Aorta (tissue), 5 donors: ENCODE measurements around the gene ITSN1. TPM values are rescaled to one million over a fixed set of nuclear protein-coding genes. Genes with fewer than 3 reads are reported as not detected.
"Not testable (repeated sequence)": the region's sequence is repeated elsewhere in the genome, so short reads cannot be mapped to it uniquely, and the experiment has no call there.

Experiments used
- ATAC-seq: fragments of 200-7000 bp; cut with Tn5 transposase; one replicate; pipeline ENCODE4 v1.9.1; 2022; ENCODE audit warnings: moderate library complexity; ENCODE audit not compliant: low FRiP score
- DNase-seq, 2 donors: peaks; one replicate each; pipeline ENCODE4 v3.0.0-alpha.2; 2020
- H3K27ac ChIP-seq, 2 donors: one replicate each; pipeline ENCODE4 v1.5.1; 2013; ENCODE audit warnings: low read length in 2 of 2, mild to moderate bottlenecking in 2 of 2, moderate library complexity in 2 of 2, control low read depth in 1 of 2, inconsistent platforms in 1 of 2, low read depth in 1 of 2
- H3K27me3 ChIP-seq, 2 donors: one replicate each; pipeline ENCODE4 v1.6.1; 2013; ENCODE audit warnings: control low read depth in 1 of 2, low read length in 1 of 2, mild to moderate bottlenecking in 1 of 2, moderate library complexity in 1 of 2; ENCODE audit not compliant: insufficient read depth in 2 of 2, control insufficient read depth in 1 of 2
- H3K36me3 ChIP-seq, 2 donors: one replicate each; pipeline ENCODE4 v1.6.1; 2013; ENCODE audit warnings: control low read depth in 1 of 2, low read length in 1 of 2, mild to moderate bottlenecking in 1 of 2; ENCODE audit not compliant: insufficient read depth in 2 of 2, control insufficient read depth in 1 of 2
- H3K4me1 ChIP-seq, 2 donors: one replicate each; pipeline ENCODE4 v1.6.1; 2013; ENCODE audit warnings: low read length in 2 of 2, control low read depth in 1 of 2, mild to moderate bottlenecking in 1 of 2, moderate library complexity in 1 of 2; ENCODE audit not compliant: insufficient read depth in 2 of 2, control insufficient read depth in 1 of 2
- H3K4me3 ChIP-seq, 2 donors: one replicate each; pipeline ENCODE4 v1.5.1; 2013; ENCODE audit warnings: low read length in 2 of 2, control low read depth in 1 of 2, mild to moderate bottlenecking in 1 of 2
- H3K9me3 ChIP-seq: one replicate; pipeline ENCODE4 v1.6.1; 2013; ENCODE audit warnings: mild to moderate bottlenecking, low read length; ENCODE audit not compliant: control insufficient read depth
- WGBS, 2 donors: extraction: QIAGEN DNeasy Blood & Tissue Kit; methylation state at CpG; one replicate each; pipeline ENCODE4 v1.1.7; 2013; 5-methylcytosine and 5-hydroxymethylcytosine counted together
- intact Hi-C, 2 donors: fragments of 100-400 bp; cut with DNase I; formaldehyde crosslinking; loops; one replicate each; pipeline versions ENCODE4 v1.14.2 to v1.15.0; 2022
- polyA plus RNA-seq, 2 donors: library from polyadenylated mRNA; stranded (reverse); fragments of 200-250 nt; gene quantifications; one replicate each; pipeline ENCODE4 v1.2.3, GENCODE V29; 2013
- total RNA-seq, 2 donors: library from RNA; stranded (reverse); fragmentation: NEBNext Ultra II Directional; extraction: Animal tissue kit (Norgen Biotek cat#: 25700); gene quantifications; one replicate each; pipeline ENCODE4 v1.2.1, GENCODE V29; 2021
- donor health status: healthy with polysubstance abuse.
- donor health status: Bipolar disorder and iron deficiency.
- donor health status: DM: no; HTN: no; CAD: no.
- donor health status: DM: no; HTN: no; CAD: no.
- donor health status: DM: yes; HTN: yes; CAD: no.

Gene ITSN1
- total and polyA plus RNA-seq, 4 donors, result 20.8 to 103 (median 37.1) TPM

DNA sequence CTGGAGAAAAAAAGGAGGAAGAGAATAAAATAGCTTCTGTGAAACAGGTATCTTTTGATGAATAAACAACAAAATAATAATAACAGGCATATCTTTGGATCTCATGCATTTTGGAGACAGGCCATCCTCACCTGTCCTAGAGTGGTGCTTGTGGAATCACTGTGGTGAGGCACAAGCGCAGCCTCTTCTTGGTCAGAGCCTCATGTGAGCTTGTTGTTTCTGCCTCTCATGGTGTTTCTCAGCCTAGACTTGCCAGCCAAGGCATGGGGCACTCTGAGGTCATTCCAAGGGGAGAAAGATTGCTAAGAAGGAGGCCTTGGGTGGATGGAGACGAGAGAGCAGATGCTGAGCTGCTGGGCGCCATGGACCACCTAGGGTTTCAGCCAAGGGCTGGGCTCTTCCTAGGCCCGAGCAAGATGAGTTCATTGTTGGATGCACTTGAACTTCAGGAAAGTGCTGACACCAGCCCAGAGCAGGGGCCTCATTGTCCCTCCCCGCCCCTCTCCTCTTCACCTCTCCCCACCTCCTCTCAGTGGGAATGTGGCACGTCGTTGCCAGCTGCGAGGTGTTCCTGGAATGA lies 223.8 kb downstream of the ITSN1 start:
- Histone ChIP-seq H3K9me3 (no peaks in the 10 kb centered on the region), H3K27me3 (no peaks in the 10 kb centered on the region), H3K27ac (no peak overlapping the region), H3K36me3 (no peaks in the 10 kb centered on the region), H3K4me3 (no peak overlapping the region), H3K4me1 (no peaks in the 10 kb centered on the region)
- DNase-seq, result no peak
- 86% methylated on average over 8 of the region's 8 CpGs for WGBS, 2 donors
- no peak for ATAC-seq
- intact Hi-C loops, result no loop called here

DNA sequence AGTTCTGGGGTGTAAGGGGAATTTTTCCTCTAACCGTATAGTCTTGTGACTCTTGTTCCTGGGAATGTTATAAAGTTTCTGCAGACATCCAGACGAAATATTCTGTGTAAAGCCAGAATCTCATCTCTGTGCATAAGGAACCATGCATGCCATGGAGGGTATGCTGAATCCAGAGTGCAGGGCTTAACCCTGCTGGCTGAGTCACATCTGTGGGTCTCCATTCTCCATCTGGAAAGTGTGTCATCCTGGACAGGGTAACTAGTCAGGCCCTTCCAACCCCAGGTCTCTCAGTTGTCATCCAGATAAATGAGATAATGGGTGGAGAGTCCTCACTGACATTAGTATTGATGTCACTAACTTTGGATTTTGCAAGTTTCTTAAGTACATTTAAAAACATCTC lies 224.5 kb downstream of the ITSN1 start:
- no peaks in the 10 kb centered on the region for H3K9me3 ChIP-seq
- no peak overlapping the region for H3K27ac ChIP-seq
- intact Hi-C loops, result no loop called here
- DNase-seq, result peak in 1 of 2 donors; percentile 5
- H3K27me3 ChIP-seq, result no peaks in the 10 kb centered on the region
- no peak overlapping the region for H3K4me3 ChIP-seq
- 89 to 91% methylated on average over 2 of the region's 2 CpGs for WGBS, 2 donors
- no peaks in the 10 kb centered on the region for H3K36me3 ChIP-seq
- no peaks in the 10 kb centered on the region for H3K4me1 ChIP-seq
- ATAC-seq, result no peak

DNA sequence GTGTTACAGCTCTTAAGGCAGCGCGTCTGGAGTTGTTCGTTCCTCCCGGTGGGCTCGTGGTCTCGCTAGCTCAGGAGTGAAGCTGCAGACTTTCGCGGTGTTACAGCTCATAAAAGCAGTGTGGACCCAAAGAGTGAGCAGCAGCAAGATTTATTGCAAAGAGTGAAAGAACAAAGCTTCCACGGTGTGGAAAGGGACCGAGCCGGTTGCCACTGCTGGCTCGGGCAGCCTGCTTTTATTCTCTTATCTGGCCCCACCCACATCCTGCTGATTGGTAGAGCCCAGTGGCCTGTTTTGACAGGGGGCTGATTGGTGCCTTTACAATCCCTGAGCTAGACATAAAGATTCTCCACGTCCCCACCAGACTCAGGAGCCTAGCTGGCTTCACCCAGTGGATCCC lies 225.6 kb downstream of the ITSN1 start:
- H3K36me3 ChIP-seq, ATAC-seq, H3K4me3 ChIP-seq, intact Hi-C loops, DNase-seq, H3K9me3 ChIP-seq, H3K27me3 ChIP-seq, H3K27ac ChIP-seq, H3K4me1 ChIP-seq: not testable (repeated sequence)
- 70 to 80% methylated on average over 11 to 13 of the region's 13 CpGs for WGBS, 2 donors

DNA sequence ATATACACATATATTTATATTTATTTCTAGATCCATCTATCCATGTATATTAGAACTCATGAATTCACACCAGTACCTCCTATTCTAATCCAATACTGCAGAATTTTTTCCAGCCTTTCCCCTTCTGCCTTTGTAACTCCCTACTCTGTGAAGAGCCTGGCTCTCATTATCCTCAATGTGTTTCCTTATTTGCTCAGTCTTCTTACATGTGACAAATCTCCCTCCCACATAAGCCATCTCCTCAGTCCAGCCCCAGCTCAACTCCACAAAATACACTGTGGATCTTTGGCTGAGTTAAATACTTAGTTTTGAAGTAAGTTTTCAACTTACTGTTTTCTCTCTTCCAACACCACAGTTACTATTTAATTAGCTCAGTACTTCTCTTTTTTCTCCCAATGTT lies 227.6 kb downstream of the ITSN1 start:
- no peak for ATAC-seq
- H3K4me3 ChIP-seq, result no peak overlapping the region
- H3K36me3 ChIP-seq, result no peaks in the 10 kb centered on the region
- H3K9me3 ChIP-seq, result no peaks in the 10 kb centered on the region
- no peak overlapping the region for H3K27ac ChIP-seq
- H3K27me3 ChIP-seq, result no peaks in the 10 kb centered on the region
- intact Hi-C loops, result no loop called here
- DNase-seq, result no peak
- H3K4me1 ChIP-seq, result no peaks in the 10 kb centered on the region

DNA sequence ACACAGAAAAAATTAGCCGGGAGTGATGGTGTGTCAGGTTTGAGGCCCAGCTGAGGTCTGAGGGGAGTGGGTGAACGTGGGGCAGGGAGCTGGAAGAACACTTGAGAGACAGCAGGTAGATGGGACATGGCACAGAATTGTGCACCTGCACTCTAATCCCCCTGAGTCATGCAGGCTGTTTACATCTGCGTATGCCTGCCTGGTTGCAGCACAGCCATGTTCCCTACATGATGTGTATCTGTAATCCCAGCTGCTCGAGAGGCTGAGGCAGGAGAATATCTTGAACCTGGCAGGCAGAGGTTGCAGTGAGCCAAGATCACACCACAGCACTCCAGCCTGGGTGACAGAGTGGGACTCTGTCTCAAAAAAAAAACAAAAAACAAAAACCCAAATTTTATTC lies 228.5 kb downstream of the ITSN1 start:
- 84% methylated on average over 4 of the region's 4 CpGs for WGBS, 2 donors
- Histone ChIP-seq H3K4me1 (no peaks in the 10 kb centered on the region), H3K27ac (no peak overlapping the region), H3K9me3 (no peaks in the 10 kb centered on the region), H3K4me3 (no peak overlapping the region), H3K27me3 (no peaks in the 10 kb centered on the region), H3K36me3 (no peaks in the 10 kb centered on the region)
- intact Hi-C loops, result no loop called here
- ATAC-seq (no peak), DNase-seq (no peak)

DNA sequence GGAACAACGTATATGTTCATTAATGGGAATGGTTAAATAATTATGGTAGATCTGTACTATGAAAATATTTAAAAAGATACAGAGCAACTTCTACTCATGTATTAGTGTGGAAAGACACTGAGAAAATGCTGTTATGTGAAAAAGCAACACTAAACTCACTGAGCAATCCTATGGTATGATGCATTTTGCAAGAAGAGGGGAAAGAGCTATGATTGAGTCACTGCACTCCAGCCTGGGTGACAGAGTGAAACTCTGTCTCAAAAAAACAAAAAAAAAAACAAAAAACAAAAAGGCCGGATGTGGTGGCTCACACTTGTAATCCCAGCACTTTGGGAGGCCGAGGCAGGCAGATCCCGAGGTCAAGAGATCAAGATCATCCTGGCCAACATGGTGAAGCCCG lies 228.9 kb downstream of the ITSN1 start:
- WGBS, 2 donors, result 88 to 91% methylated on average over 5 of the region's 5 CpGs
- no peak overlapping the region for H3K4me3 ChIP-seq
- no peak overlapping the region for H3K27ac ChIP-seq
- DNase-seq (no peak), ATAC-seq (no peak)
- H3K27me3 ChIP-seq, result no peaks in the 10 kb centered on the region
- intact Hi-C loops, result no loop called here
- no peaks in the 10 kb centered on the region for H3K4me1 ChIP-seq
- H3K36me3 ChIP-seq, result no peaks in the 10 kb centered on the region
- no peaks in the 10 kb centered on the region for H3K9me3 ChIP-seq

- Histone ChIP-seq H3K27me3 (no peaks in the 10 kb centered on the region), H3K4me3 (no peak overlapping the region), H3K9me3 (no peaks in the 10 kb centered on the region), H3K27ac (no peak overlapping the region), H3K4me1 (no peaks in the 10 kb centered on the region), H3K36me3 (no peaks in the 10 kb centered on the region)
- intact Hi-C loops, result no loop called here
- 94 to 96% methylated on average over 4 of the region's 4 CpGs for WGBS, 2 donors
- no peak for ATAC-seq
- no peak for DNase-seq
Observed at GRCh38 chr21:33872881-33873515, 230.7 kb downstream of the ITSN1 start.

DNA sequence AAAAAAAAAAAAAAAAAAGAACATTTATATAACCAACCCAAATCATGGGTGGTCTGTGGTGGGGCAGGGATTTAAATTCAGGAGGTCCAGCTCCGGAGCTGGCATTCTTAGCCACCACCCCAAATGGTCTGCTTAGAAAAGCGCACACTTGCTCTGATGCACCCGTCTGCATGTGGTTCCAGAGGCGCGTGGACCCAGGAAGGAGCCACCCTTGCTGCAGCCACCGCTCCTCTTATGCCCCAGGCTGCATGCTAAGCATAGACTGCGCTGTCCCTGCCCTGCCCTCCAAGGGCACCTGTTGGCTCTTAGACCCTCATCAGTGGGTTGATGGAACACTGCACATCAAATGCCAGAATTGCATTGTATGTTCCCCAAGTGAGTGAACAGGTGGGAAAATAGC lies 231.9 kb downstream of the ITSN1 start:
- DNase-seq (peak; percentile 4 to 46), ATAC-seq (no peak)
- no peaks in the 10 kb centered on the region for H3K27me3 ChIP-seq
- no peak overlapping the region for H3K4me3 ChIP-seq
- no peaks in the 10 kb centered on the region for H3K36me3 ChIP-seq
- no peak overlapping the region for H3K27ac ChIP-seq
- WGBS, 2 donors, result 97 to 98% methylated on average over 7 of the region's 7 CpGs
- intact Hi-C loops, result no loop called here
- no peaks in the 10 kb centered on the region for H3K4me1 ChIP-seq
- H3K9me3 ChIP-seq, result no peaks in the 10 kb centered on the region

GRCh38 chr21:33875026-33875695 lies 232.9 kb downstream of the ITSN1 start:
- no peak overlapping the region for H3K4me3 ChIP-seq
- no peaks in the 10 kb centered on the region for H3K9me3 ChIP-seq
- ATAC-seq (no peak), DNase-seq (peak; percentile 12 to 71)
- H3K27me3 ChIP-seq, result no peaks in the 10 kb centered on the region
- WGBS, 2 donors, result 93 to 95% methylated on average over 20 of the region's 20 CpGs
- H3K27ac ChIP-seq, result no peak overlapping the region
- no peaks in the 10 kb centered on the region for H3K36me3 ChIP-seq
- intact Hi-C loops, result no loop called here
- no peaks in the 10 kb centered on the region for H3K4me1 ChIP-seq
